ENCODE data around the gene VCP.

The VCP gene

GRCh38 chr9:35051069-35051967 lies 21.1 kb downstream of the VCP start:
- TF ChIP-seq CTCF (IDR thresholded peaks at IDR 0.05; ENCODE audit: low read depth, low read length, missing control alignments), result peak; percentile 69
- no peak overlapping the region for H3K4me3 ChIP-seq (ENCODE audit: low read depth, low read length)
- no peak for DNase-seq (ENCODE audit: low read depth)

- TF ChIP-seq CTCF (IDR thresholded peaks at IDR 0.05; ENCODE audit: low read depth, low read length, missing control alignments), result no peak
- H3K4me3 ChIP-seq (ENCODE audit: low read depth, low read length), result no peak overlapping the region
- DNase-seq (ENCODE audit: low read depth), result no peak
These were observed 23.9 kb downstream of the VCP start for GRCh38 chr9:35048511-35048910.

GRCh38 chr9:35044071-35044470 lies 28.4 kb downstream of the VCP start:
- DNase-seq (ENCODE audit: low read depth), result no peak
- no peak for TF ChIP-seq CTCF (IDR thresholded peaks at IDR 0.05; ENCODE audit: low read depth, low read length, missing control alignments)

GRCh38 chr9:35042891-35043545 lies 29.4 kb downstream of the VCP start:
- no peak overlapping the region for H3K4me3 ChIP-seq (ENCODE audit: low read depth, low read length)
- TF ChIP-seq CTCF (IDR thresholded peaks at IDR 0.05; ENCODE audit: low read depth, low read length, missing control alignments), result no peak
- DNase-seq (ENCODE audit: low read depth), result no peak

More at GRCh38 chr9:35044071-35044470, 28.4 kb downstream of the VCP start:
- H3K4me3 ChIP-seq (ENCODE audit: low read depth, low read length), result no peak overlapping the region

GRCh38 chr9:35042081-35042604 lies 30.3 kb downstream of the VCP start:
- H3K4me3 ChIP-seq (ENCODE audit: low read depth, low read length), result no peak overlapping the region
- TF ChIP-seq CTCF (IDR thresholded peaks at IDR 0.05; ENCODE audit: low read depth, low read length, missing control alignments), result no peak
- DNase-seq (ENCODE audit: low read depth), result no peak

GRCh38 chr9:35035851-35036701 lies 36.3 kb downstream of the VCP start:
- no peak overlapping the region for H3K4me3 ChIP-seq (ENCODE audit: low read depth, low read length)
- no peak for DNase-seq (ENCODE audit: low read depth)
- no peak for TF ChIP-seq CTCF (IDR thresholded peaks at IDR 0.05; ENCODE audit: low read depth, low read length, missing control alignments)
